Measurements from ENCODE around the gene KIF26A. TPM values are rescaled to one million over a fixed set of nuclear protein-coding genes. Genes with fewer than 3 reads are reported as not detected.

Gene KIF26A
- polyA plus RNA-seq, 1 of the 3 experiments (the other 2 are of a cell fraction), result 1.7 TPM

DNA sequence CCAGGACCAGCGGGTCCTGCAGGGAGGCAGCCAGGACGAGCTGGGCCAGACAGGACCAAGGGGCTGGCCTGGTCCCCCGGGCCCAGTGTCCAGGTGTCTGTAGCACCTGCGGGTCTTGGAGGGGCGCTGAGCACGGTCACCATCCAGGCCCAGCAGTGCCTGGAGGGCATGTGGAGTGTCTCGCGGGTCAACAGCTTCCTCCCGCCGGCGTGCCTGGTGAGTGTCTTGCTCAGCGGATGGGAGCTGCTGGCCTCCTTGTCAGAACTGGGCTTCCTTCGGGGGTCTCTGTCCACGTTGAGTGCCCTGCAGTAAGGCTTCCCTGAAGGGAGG lies 13.8 kb downstream of the KIF26A start:
- no peaks in the 10 kb centered on the region for H4K20me1 ChIP-seq (ENCODE audit: insufficient read depth)
- 94% methylated on average over 3 of the region's 14 CpGs for WGBS (ENCODE audit: low lambda C conversion rate)
- CTCF ChIA-PET, result interaction anchor here (0.6 to 7.0 kb wide), 7 partner anchors 12 to 617 kb away, joined by 3 to 48 read pairs (median 4); no protein-coding TSS in a partner anchor

More for the DNA sequence above, 13.8 kb downstream of the KIF26A start:
- no peaks in the 10 kb centered on the region for H3K36me3 ChIP-seq (replicated peaks in 1 of 2; ENCODE audit: control insufficient read depth in 1 of 2, insufficient read depth in 2 of 2, low read length in 1 of 2)
- no peaks in the 10 kb centered on the region for H3K27me3 ChIP-seq (ENCODE audit: insufficient read depth)
- H3K9ac ChIP-seq, result no peak overlapping the region
- POLR2A ChIA-PET, result interaction anchor here (1.4 kb wide), 1 partner anchor 72 kb away, joined by 3 read pairs; no protein-coding TSS in a partner anchor
- no peak overlapping the region for H3K4me2 ChIP-seq
- no peaks in the 10 kb centered on the region for H3F3A ChIP-seq (replicated peaks; ENCODE audit: insufficient read depth)
- TF ChIP-seq, protein P1, sequence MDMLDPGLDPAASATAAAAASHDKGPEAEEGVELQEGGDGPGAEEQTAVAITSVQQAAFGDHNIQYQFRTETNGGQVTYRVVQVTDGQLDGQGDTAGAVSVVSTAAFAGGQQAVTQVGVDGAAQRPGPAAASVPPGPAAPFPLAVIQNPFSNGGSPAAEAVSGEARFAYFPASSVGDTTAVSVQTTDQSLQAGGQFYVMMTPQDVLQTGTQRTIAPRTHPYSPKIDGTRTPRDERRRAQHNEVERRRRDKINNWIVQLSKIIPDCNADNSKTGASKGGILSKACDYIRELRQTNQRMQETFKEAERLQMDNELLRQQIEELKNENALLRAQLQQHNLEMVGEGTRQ (IDR thresholded peaks at IDR 0.05; ENCODE audit: borderline replicate concordance, low read depth, low read length), result no peak
- TF ChIP-seq, protein P2, sequence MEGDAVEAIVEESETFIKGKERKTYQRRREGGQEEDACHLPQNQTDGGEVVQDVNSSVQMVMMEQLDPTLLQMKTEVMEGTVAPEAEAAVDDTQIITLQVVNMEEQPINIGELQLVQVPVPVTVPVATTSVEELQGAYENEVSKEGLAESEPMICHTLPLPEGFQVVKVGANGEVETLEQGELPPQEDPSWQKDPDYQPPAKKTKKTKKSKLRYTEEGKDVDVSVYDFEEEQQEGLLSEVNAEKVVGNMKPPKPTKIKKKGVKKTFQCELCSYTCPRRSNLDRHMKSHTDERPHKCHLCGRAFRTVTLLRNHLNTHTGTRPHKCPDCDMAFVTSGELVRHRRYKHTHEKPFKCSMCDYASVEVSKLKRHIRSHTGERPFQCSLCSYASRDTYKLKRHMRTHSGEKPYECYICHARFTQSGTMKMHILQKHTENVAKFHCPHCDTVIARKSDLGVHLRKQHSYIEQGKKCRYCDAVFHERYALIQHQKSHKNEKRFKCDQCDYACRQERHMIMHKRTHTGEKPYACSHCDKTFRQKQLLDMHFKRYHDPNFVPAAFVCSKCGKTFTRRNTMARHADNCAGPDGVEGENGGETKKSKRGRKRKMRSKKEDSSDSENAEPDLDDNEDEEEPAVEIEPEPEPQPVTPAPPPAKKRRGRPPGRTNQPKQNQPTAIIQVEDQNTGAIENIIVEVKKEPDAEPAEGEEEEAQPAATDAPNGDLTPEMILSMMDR (IDR thresholded peaks at IDR 0.05), result no peak
- TF ChIP-seq SMC3 (IDR thresholded peaks at IDR 0.05; ENCODE audit: low read depth, low read length) (no peak), EZH2phosphoT487 (IDR thresholded peaks at IDR 0.05; ENCODE audit: borderline replicate concordance, low read depth) (no peak), JUND (IDR thresholded peaks at IDR 0.05) (no peak), GATA2 (CRISPR knock-in tag; IDR thresholded peaks at IDR 0.05) (no peak)
- TF ChIP-seq, protein P3, sequence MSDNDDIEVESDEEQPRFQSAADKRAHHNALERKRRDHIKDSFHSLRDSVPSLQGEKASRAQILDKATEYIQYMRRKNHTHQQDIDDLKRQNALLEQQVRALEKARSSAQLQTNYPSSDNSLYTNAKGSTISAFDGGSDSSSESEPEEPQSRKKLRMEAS (IDR thresholded peaks at IDR 0.05; ENCODE audit: low read depth), result no peak
- TF ChIP-seq, protein P4, sequence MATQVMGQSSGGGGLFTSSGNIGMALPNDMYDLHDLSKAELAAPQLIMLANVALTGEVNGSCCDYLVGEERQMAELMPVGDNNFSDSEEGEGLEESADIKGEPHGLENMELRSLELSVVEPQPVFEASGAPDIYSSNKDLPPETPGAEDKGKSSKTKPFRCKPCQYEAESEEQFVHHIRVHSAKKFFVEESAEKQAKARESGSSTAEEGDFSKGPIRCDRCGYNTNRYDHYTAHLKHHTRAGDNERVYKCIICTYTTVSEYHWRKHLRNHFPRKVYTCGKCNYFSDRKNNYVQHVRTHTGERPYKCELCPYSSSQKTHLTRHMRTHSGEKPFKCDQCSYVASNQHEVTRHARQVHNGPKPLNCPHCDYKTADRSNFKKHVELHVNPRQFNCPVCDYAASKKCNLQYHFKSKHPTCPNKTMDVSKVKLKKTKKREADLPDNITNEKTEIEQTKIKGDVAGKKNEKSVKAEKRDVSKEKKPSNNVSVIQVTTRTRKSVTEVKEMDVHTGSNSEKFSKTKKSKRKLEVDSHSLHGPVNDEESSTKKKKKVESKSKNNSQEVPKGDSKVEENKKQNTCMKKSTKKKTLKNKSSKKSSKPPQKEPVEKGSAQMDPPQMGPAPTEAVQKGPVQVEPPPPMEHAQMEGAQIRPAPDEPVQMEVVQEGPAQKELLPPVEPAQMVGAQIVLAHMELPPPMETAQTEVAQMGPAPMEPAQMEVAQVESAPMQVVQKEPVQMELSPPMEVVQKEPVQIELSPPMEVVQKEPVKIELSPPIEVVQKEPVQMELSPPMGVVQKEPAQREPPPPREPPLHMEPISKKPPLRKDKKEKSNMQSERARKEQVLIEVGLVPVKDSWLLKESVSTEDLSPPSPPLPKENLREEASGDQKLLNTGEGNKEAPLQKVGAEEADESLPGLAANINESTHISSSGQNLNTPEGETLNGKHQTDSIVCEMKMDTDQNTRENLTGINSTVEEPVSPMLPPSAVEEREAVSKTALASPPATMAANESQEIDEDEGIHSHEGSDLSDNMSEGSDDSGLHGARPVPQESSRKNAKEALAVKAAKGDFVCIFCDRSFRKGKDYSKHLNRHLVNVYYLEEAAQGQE (IDR thresholded peaks at IDR 0.05; ENCODE audit: low read depth, low read length), result no peak
- no peak for DNase-seq
- H3K9me3 ChIP-seq, result no peaks in the 10 kb centered on the region
- H3K4me1 ChIP-seq (ENCODE audit: control insufficient read depth in 1 of 2, insufficient read depth in 2 of 2, low read depth in 1 of 2, low read length in 1 of 2), result peaks cover 16 to 94% of the 10 kb centered on the region in 2 experiments; a peak in 2 of 4 replicates
- H3K27ac ChIP-seq (ENCODE audit: low read depth in 2 of 2, low read length in 1 of 2), result peak overlapping the region in 1 of 2 experiments; percentile 13; a peak in 1 of 4 replicates
- no peaks in the 10 kb centered on the region for H3K79me2 ChIP-seq (ENCODE audit: insufficient read depth)
- H2AFZ ChIP-seq (ENCODE audit: low read depth), result no peak overlapping the region
- H3K9me2 ChIP-seq, result no peaks in the 10 kb centered on the region
- H3K4me3 ChIP-seq (ENCODE audit: low read depth in 2 of 2, low read length in 1 of 2), result no peak overlapping the region

Measured in SK-N-SH (cell line).